H1 (cell line): Measurements from ENCODE around the gene CYB561D2. TPM values are rescaled to one million over a fixed set of nuclear protein-coding genes. Genes with fewer than 3 reads are reported as not detected.
A peak's percentile ranks its signal among the peaks of the same experiment; 100 is the strongest.

Experiments
- BRCA1 ChIP-seq: IDR thresholded peaks from 2 replicates; pipeline ENCODE4 v1.6.1; 2012; ENCODE audit warnings: low read depth, low read length, improper control_type of control experiment
- CBX5 ChIP-seq: fragments of 300-800, 300-1000 bp; sonication (generic); IDR thresholded peaks from 2 replicates; pipeline ENCODE4 v1.7.1; 2016; ENCODE audit warnings: antibody characterized with exemption, low read length, low read depth
- CEBPB ChIP-seq: IDR thresholded peaks from 2 replicates; pipeline ENCODE4 v1.6.1; 2012; ENCODE audit warnings: low read depth, low read length
- CHD2 ChIP-seq: IDR thresholded peaks from 2 replicates; pipeline ENCODE4 v1.6.1; 2012; ENCODE audit warnings: low read length, improper control_type of control experiment
- CREB1 ChIP-seq: IDR thresholded peaks from 2 replicates; pipeline ENCODE4 v1.6.1; 2012; ENCODE audit warnings: inconsistent platforms
- GABPA ChIP-seq: IDR thresholded peaks from 2 replicates; pipeline ENCODE4 v1.6.1; 2011; ENCODE audit warnings: mild to moderate bottlenecking, low read length, moderate library complexity, borderline replicate concordance; ENCODE audit not compliant: insufficient read depth
- JUND ChIP-seq: IDR thresholded peaks from 2 replicates; pipeline ENCODE4 v1.6.1; 2011; ENCODE audit warnings: mild to moderate bottlenecking, improper control_type of control experiment, low read length
- KDM5A ChIP-seq: fragments of 200-600 bp; IDR thresholded peaks from 2 replicates; pipeline ENCODE4 v1.7.1; 2012; ENCODE audit warnings: mild to moderate bottlenecking, low read length, inconsistent platforms, mixed read lengths
- MAFK ChIP-seq: IDR thresholded peaks from 2 replicates; pipeline ENCODE4 v1.6.1; 2012; ENCODE audit warnings: low read depth, mild to moderate bottlenecking, improper control_type of control experiment, low read length
- NANOG ChIP-seq: IDR thresholded peaks from 2 replicates; pipeline ENCODE4 v1.6.1; 2011; ENCODE audit warnings: low read length, low read depth, mild to moderate bottlenecking, inconsistent platforms; ENCODE audit not compliant: insufficient read depth, poor library complexity, severe bottlenecking
- POLR2A ChIP-seq, 2 experiments: IDR thresholded peaks; 1 replicate in 1 of 2; 2 replicates in 1 of 2; pipeline ENCODE4 v1.6.1; 2011; ENCODE audit warnings: low read depth in 2 of 2, low read length in 2 of 2, mild to moderate bottlenecking in 2 of 2; ENCODE audit errors: control extremely low read depth in 1 of 2
- RBBP5 ChIP-seq: IDR thresholded peaks from 2 replicates; pipeline ENCODE4 v1.7.1; 2012; ENCODE audit warnings: low read depth, mild to moderate bottlenecking, inconsistent platforms, low read length, moderate library complexity, borderline replicate concordance
- RFX5 ChIP-seq: IDR thresholded peaks from 2 replicates; pipeline ENCODE4 v1.6.1; 2011; ENCODE audit warnings: low read depth, low read length, improper control_type of control experiment, borderline replicate concordance
- RNF2 ChIP-seq: fragments of 200-900, 300-1000 bp; sonication (generic); IDR thresholded peaks from 2 replicates; pipeline ENCODE4 v1.7.1; 2016; ENCODE audit warnings: borderline replicate concordance, low read depth, mild to moderate bottlenecking, antibody characterized with exemption, low read length; ENCODE audit not compliant: poor library complexity, severe bottlenecking; ENCODE audit errors: missing control alignments
- SIN3A ChIP-seq, 2 experiments: IDR thresholded peaks in 1 of 2; conservative IDR thresholded peaks in 1 of 2; 2 replicates each; pipeline ENCODE4 v1.6.1; 2011 to 2012; ENCODE audit warnings: low read length in 2 of 2, improper control_type of control experiment in 1 of 2, low read depth in 1 of 2, mild to moderate bottlenecking in 1 of 2
- SIX5 ChIP-seq: IDR thresholded peaks from 2 replicates; pipeline ENCODE4 v1.6.1; 2011; ENCODE audit warnings: mild to moderate bottlenecking, low read depth, low read length
- SP1 ChIP-seq: IDR thresholded peaks from 2 replicates; pipeline ENCODE4 v1.6.1; 2011; ENCODE audit warnings: low read depth, low read length
- SRF ChIP-seq: IDR thresholded peaks from 2 replicates; pipeline ENCODE4 v1.6.1; 2011; ENCODE audit warnings: mild to moderate bottlenecking, low read depth, low read length, moderate library complexity
- SUZ12 ChIP-seq: fragments of 200-600 bp; sonication (generic); IDR thresholded peaks from 2 replicates; pipeline ENCODE4 v1.6.1; 2012; ENCODE audit warnings: mild to moderate bottlenecking, inconsistent platforms, low read length, moderate library complexity, mixed read lengths
- TAF1 ChIP-seq: IDR thresholded peaks from 2 replicates; pipeline ENCODE4 v1.6.1; 2011; ENCODE audit warnings: mild to moderate bottlenecking, low read depth, low read length
- TEAD4 ChIP-seq: IDR thresholded peaks from 2 replicates; pipeline ENCODE4 v1.6.1; 2012; ENCODE audit warnings: low read depth, low read length, inconsistent platforms, mixed read lengths
- YY1 ChIP-seq: IDR thresholded peaks from 2 replicates; pipeline ENCODE4 v1.6.1; 2011; ENCODE audit warnings: low read depth, mild to moderate bottlenecking, low read length
- polyA plus RNA-seq, 7 experiments: library from polyadenylated mRNA; depleted of rRNA in 3 of 7; stranded (reverse) in 5 of 7; unstranded in 2 of 7; fragments of >200 nt in 5 of 7; fragments of 200-250 nt in 2 of 7; gene quantifications; 1 replicate in 5 of 7; 2 replicates in 1 of 7; 4 replicates in 1 of 7; pipeline versions ENCODE4 v1.2.1 to v1.2.3, GENCODE V29; 2011 to 2013; ENCODE audit warnings: missing spikeins in 2 of 7, mixed read lengths in 2 of 7
- total RNA-seq: library from RNA; stranded (reverse); fragmentation: NEBNext Ultra II Directional; extraction: Animal tissue kit (Norgen Biotek cat#: 25700); gene quantifications from 2 replicates; pipeline ENCODE4 v1.2.1, GENCODE V29; 2021
- TF ChIP-seq, protein P1 (sequence below): IDR thresholded peaks from 2 replicates; pipeline ENCODE4 v1.6.1; 2012; ENCODE audit warnings: inconsistent platforms
- TF ChIP-seq, protein P2 (sequence below): IDR thresholded peaks from 2 replicates; pipeline ENCODE4 v1.6.1; 2011; ENCODE audit warnings: low read length, improper control_type of control experiment

The CYB561D2 gene
- total and polyA plus RNA-seq, 2 of the 8 experiments (the other 6 are each of a cell fraction or from before 2014, with no cell fraction given): 9.8 to 34.0 TPM

DNA sequence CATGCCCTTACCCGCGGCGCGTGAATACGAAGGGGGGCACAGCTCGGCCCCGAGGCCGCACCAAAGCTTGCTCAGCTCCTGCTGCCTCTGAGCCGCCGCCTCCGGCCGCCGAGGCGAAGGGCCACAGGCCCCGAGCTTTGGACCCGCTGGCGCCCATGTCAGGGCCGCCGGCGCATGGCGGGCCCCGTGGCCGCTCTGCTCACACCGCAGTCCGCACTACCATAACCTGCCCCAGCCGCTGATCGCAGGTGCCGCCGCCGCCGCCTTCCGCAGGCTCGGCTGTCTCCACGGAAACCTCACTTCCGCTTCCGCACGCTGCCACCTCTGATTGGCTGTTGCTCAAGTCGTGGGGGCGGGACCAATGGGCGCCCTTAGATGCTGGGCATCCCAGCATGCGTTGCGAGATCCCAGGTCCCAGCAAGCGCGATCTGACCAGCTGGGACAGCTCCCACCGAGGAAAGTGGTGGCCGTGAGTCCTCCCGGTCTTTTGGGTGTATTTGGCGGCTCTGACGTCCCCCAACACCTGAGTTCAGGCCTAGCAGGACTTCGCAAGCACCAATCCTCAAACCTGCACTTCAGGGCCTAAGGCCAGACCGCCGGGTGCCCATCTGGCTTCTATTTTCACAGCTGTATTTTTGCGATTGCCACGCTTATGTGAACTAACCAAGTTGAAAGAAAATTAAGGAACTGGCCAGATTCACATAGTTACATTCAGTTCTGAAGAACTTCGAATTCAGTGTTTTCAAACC is 22.5 kb upstream of the CYB561D2 start, which contains the start of gene TUSC2 (continued):
- TF ChIP-seq GABPA (peak; percentile 91), BRCA1 (no peak), RNF2 (no peak), SIX5 (no peak), CREB1 (peak; percentile 83), CBX5 (no peak), JUND (no peak), MAFK (no peak), SRF (no peak), YY1 (no peak), RBBP5 (peak; percentile 62; the same call in 1 of the 2 replicates), SUZ12 (no peak), SP1 (0 out of 2 replicates have a peak, but pooled peaks have one; percentile 19), CHD2 (peak; percentile 65), KDM5A (peak; percentile 67; the same call in 1 of the 2 replicates), RFX5 (no peak), NANOG (peak; percentile 41), TEAD4 (no peak), SIN3A (conservative IDR thresholded peaks at IDR 0.05 in 1 of 2, IDR thresholded peaks at IDR 0.05 in 1 of 2; ENCODE audit: low read depth in 1 of 2, low read length in 2 of 2) (peak; percentile 40 to 76; a peak in 1 of 4 replicates), TAF1 (peak; percentile 84), CEBPB (no peak), POLR2A (IDR thresholded peaks at IDR 0.05; ENCODE audit: control extremely low read depth in 1 of 2, low read depth in 2 of 2, low read length in 2 of 2) (peak in 1 of 2 experiments; percentile 82; a peak in 1 of 3 replicates)
- TF ChIP-seq, protein P1, sequence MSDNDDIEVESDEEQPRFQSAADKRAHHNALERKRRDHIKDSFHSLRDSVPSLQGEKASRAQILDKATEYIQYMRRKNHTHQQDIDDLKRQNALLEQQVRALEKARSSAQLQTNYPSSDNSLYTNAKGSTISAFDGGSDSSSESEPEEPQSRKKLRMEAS: no peak; the same call in 1 of the 2 replicates
- TF ChIP-seq, protein P2, sequence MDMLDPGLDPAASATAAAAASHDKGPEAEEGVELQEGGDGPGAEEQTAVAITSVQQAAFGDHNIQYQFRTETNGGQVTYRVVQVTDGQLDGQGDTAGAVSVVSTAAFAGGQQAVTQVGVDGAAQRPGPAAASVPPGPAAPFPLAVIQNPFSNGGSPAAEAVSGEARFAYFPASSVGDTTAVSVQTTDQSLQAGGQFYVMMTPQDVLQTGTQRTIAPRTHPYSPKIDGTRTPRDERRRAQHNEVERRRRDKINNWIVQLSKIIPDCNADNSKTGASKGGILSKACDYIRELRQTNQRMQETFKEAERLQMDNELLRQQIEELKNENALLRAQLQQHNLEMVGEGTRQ: no peak
